Liver (tissue), 3 donors: ENCODE measurements around the gene ATP7B.

ENCODE experiments used
- EGR1 ChIP-seq, 2 donors: IDR thresholded peaks; 2 replicates each; pipeline ENCODE4 v1.6.1; 2016 to 2018; ENCODE audit warnings: antibody characterized with exemption in 2 of 2, low read depth in 2 of 2
- HNF4G ChIP-seq: IDR thresholded peaks from 2 replicates; pipeline ENCODE4 v1.6.1; 2016; ENCODE audit warnings: antibody characterized with exemption
- TF ChIP-seq, protein P1 (sequence below): IDR thresholded peaks from 2 replicates; pipeline ENCODE4 v1.6.1; 2016; ENCODE audit warnings: antibody characterized with exemption
- TF ChIP-seq, protein P2 (sequence below): fragments of 150-350 bp; IDR thresholded peaks from 2 replicates; pipeline ENCODE4 v1.5.1; 2017; ENCODE audit warnings: improper control_type of control experiment, low read depth, low read length; ENCODE audit not compliant: missing input control
- TF ChIP-seq, protein P3 (sequence below): IDR thresholded peaks from 2 replicates; pipeline ENCODE4 v1.6.1; 2016; ENCODE audit warnings: antibody characterized with exemption
- donor health status: healthy.
- donor health status: healthy.

DNA sequence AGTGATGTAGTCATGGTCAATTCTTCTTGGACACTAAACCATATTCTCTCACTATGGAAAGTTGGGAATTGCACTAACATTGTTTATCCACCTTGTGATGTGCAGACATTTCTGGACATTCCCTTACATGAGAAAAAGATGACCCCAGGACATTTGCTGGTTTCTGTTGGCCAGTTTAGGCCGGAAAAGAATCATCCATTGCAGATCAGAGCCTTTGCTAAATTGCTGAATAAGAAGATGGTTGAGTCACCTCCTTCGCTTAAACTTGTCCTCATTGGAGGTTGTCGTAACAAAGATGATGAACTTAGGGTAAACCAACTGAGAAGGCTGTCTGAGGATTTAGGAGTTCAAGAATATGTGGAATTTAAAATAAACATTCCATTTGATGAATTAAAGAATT, 13.2 kb upstream of the ATP7B start, which contains the start of gene UTP14C:
- TF ChIP-seq, protein P1, sequence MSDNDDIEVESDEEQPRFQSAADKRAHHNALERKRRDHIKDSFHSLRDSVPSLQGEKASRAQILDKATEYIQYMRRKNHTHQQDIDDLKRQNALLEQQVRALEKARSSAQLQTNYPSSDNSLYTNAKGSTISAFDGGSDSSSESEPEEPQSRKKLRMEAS = no peak
- TF ChIP-seq, protein P2, sequence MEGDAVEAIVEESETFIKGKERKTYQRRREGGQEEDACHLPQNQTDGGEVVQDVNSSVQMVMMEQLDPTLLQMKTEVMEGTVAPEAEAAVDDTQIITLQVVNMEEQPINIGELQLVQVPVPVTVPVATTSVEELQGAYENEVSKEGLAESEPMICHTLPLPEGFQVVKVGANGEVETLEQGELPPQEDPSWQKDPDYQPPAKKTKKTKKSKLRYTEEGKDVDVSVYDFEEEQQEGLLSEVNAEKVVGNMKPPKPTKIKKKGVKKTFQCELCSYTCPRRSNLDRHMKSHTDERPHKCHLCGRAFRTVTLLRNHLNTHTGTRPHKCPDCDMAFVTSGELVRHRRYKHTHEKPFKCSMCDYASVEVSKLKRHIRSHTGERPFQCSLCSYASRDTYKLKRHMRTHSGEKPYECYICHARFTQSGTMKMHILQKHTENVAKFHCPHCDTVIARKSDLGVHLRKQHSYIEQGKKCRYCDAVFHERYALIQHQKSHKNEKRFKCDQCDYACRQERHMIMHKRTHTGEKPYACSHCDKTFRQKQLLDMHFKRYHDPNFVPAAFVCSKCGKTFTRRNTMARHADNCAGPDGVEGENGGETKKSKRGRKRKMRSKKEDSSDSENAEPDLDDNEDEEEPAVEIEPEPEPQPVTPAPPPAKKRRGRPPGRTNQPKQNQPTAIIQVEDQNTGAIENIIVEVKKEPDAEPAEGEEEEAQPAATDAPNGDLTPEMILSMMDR = no peak
- TF ChIP-seq, protein P3, sequence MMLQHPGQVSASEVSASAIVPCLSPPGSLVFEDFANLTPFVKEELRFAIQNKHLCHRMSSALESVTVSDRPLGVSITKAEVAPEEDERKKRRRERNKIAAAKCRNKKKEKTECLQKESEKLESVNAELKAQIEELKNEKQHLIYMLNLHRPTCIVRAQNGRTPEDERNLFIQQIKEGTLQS = no peak
- TF ChIP-seq EGR1 (IDR thresholded peaks at IDR 0.05; ENCODE audit: low read depth in 2 of 2) = no peak
- TF ChIP-seq HNF4G = no peak
